T-helper 2 cell treated with Interferon-gamma antibody and Interleukin-4, amounts not matched to agents 100 ng/mL and 5 ng/mL, for 36 hours (primary cell): ENCODE results near the gene TSSC4. TPM values are rescaled to one million over a fixed set of nuclear protein-coding genes. Genes with fewer than 3 reads are reported as not detected.

Source experiments
- intact Hi-C: fragments of 100-400 bp; cut with micrococcal nuclease; formaldehyde crosslinking; loops from one replicate; pipeline ENCODE4 v1.15.1; 2023
- total RNA-seq: library from RNA; stranded (reverse); gene quantifications from 2 replicates; pipeline ENCODE4 v1.2.3, GENCODE V29; 2022

The TSSC4 gene
- total RNA-seq, 1 donor from 2014 or later = 41.5 TPM

- intact Hi-C loops = no loop called here
Observed at GRCh38 chr11:2368851-2369180, 31.7 kb upstream of the TSSC4 start.

- intact Hi-C loops = no loop called here
Observed at GRCh38 chr11:2369320-2369719, 31.2 kb upstream of the TSSC4 start.

- intact Hi-C loops = no loop called here
Observed at GRCh38 chr11:2369896-2370295, 30.7 kb upstream of the TSSC4 start.

GRCh38 chr11:2374456-2375201 is 25.9 kb upstream of the TSSC4 start:
- intact Hi-C loops = no loop called here

- intact Hi-C loops = no loop called here
Observed at GRCh38 chr11:2375341-2375853, 25.2 kb upstream of the TSSC4 start.

- intact Hi-C loops = loop anchor here (2.0 kb wide), 1 partner anchor 73 kb away; the partner anchor contains the start of gene TSPAN32
Observed at GRCh38 chr11:2375964-2376551, 24.5 kb upstream of the TSSC4 start.

- intact Hi-C loops = loop anchor here (1.0 to 2.0 kb wide), 2 partner anchors 23 to 74 kb away; partner anchors contain the start of genes TSPAN32 and TSSC4
Observed at GRCh38 chr11:2376751-2377451, 23.6 kb upstream of the TSSC4 start, which contains the start of gene CD81. Gene CD81 (plus strand): TSS chr11:2377310. CDS start chr11:2377550, 240 bp downstream.

- intact Hi-C loops = loop anchor here (1.0 to 2.0 kb wide), 2 partner anchors 23 to 75 kb away; partner anchors contain the start of genes TSPAN32 and TSSC4
Observed at GRCh38 chr11:2377511-2378443, 22.8 kb upstream of the TSSC4 start.

- intact Hi-C loops = no loop called here
Observed at GRCh38 chr11:2378527-2379210, 21.9 kb upstream of the TSSC4 start.

- intact Hi-C loops = no loop called here
Observed at GRCh38 chr11:2379466-2380174, 20.9 kb upstream of the TSSC4 start.

- intact Hi-C loops = no loop called here
Observed at GRCh38 chr11:2380396-2380795, 20.2 kb upstream of the TSSC4 start.

GRCh38 chr11:2380807-2381350 is 19.7 kb upstream of the TSSC4 start:
- intact Hi-C loops = no loop called here

GRCh38 chr11:2381494-2382128 is 18.9 kb upstream of the TSSC4 start:
- intact Hi-C loops = no loop called here

- intact Hi-C loops = no loop called here
Observed at GRCh38 chr11:2382129-2382517, 18.4 kb upstream of the TSSC4 start.

- intact Hi-C loops = no loop called here
Observed at GRCh38 chr11:2382936-2383851, 17.4 kb upstream of the TSSC4 start.

- intact Hi-C loops = no loop called here
Observed at GRCh38 chr11:2383852-2384804, 16.4 kb upstream of the TSSC4 start.
